OCI-LY1 (cell line): ENCODE data around the gene IL15RA.

Source experiments
- EZH2 ChIP-seq: fragments of 200-600 bp; sonication (generic), shearing (Covaris generic); IDR thresholded peaks from 2 replicates; pipeline ENCODE4 v1.8.0; 2017; ENCODE audit warnings: borderline replicate concordance, mixed run types, mild to moderate bottlenecking, antibody characterized with exemption, low read length, moderate library complexity, mixed read lengths
- TF ChIP-seq, protein P1 (sequence below): fragments of 200-600 bp; sonication (generic), shearing (Covaris generic); IDR thresholded peaks from 2 replicates; pipeline ENCODE4 v1.5.1; 2017; ENCODE audit warnings: mild to moderate bottlenecking, antibody characterized with exemption, low read length, moderate library complexity, mixed read lengths

DNA sequence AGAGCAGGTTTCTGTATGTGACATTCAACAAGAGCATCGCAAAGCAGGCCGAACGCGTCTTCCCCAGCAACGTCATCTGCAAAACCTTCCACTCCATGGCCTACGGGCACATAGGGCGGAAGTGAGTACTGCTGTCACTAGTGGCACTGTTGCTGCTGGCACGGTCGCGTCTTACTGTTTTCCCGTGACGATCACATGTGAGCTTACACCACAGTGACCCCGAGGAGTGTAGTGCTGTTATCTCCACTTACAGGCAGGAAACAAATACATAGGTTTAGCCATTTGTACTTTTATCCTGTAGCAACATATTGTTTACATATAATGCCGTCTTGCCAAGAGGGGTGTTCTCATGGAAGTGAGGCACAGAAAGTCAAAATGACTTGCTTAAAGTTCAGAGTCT lies 61.9 kb downstream of the IL15RA start:
- TF ChIP-seq, protein P1, sequence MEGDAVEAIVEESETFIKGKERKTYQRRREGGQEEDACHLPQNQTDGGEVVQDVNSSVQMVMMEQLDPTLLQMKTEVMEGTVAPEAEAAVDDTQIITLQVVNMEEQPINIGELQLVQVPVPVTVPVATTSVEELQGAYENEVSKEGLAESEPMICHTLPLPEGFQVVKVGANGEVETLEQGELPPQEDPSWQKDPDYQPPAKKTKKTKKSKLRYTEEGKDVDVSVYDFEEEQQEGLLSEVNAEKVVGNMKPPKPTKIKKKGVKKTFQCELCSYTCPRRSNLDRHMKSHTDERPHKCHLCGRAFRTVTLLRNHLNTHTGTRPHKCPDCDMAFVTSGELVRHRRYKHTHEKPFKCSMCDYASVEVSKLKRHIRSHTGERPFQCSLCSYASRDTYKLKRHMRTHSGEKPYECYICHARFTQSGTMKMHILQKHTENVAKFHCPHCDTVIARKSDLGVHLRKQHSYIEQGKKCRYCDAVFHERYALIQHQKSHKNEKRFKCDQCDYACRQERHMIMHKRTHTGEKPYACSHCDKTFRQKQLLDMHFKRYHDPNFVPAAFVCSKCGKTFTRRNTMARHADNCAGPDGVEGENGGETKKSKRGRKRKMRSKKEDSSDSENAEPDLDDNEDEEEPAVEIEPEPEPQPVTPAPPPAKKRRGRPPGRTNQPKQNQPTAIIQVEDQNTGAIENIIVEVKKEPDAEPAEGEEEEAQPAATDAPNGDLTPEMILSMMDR, result no peak
- TF ChIP-seq EZH2, result no peak
